PC-3 (cell line): ENCODE data around the gene PCED1B. TPM values are rescaled to one million over a fixed set of nuclear protein-coding genes. Genes with fewer than 3 reads are reported as not detected.

Experiments used
- ATAC-seq: fragments of 200-7000 bp; cut with Tn5 transposase; 2 replicates; pipeline ENCODE4 v1.9.1; 2020; ENCODE audit warnings: mild to moderate bottlenecking, moderate library complexity
- BruUV-seq: library from RNA; stranded (reverse); fragments of 400-500 nt; replicated peaks from 2 replicates; lab custom pipeline; 2021; lab: Mats Ljungman, UMichigan
- CTCF ChIA-PET: fragments of 300-600 bp; sonication (Branson Sonifier 250); formaldehyde crosslinking; loops from one replicate; lab custom pipeline; 2022; ENCODE audit warnings: antibody characterized with exemption; lab: Charles Lee
- POLR2A ChIA-PET: fragments of 300-600 bp; sonication (Branson Sonifier 250); formaldehyde crosslinking; loops from one replicate; lab custom pipeline; 2022; ENCODE audit warnings: antibody characterized with exemption; ENCODE audit not compliant: unreplicated experiment; lab: Charles Lee
- DNase-seq: peaks from one replicate; pipeline ENCODE4 v3.0.0-alpha.2; 2015
- H2AFZ ChIP-seq: fragments of 300-600 bp; sonication (generic); 2 replicates; pipeline ENCODE4 v1.6.0; 2016; ENCODE audit warnings: antibody characterized with exemption, low read length
- H3F3A ChIP-seq: fragments of 300-600 bp; sonication (generic); one replicate; pipeline ENCODE4 v1.6.0; 2017; ENCODE audit warnings: antibody characterized with exemption, low read length, control low read depth, mild to moderate bottlenecking; ENCODE audit not compliant: unreplicated experiment
- H3K27ac ChIP-seq: fragments of 300-600 bp; sonication (generic); 2 replicates; pipeline ENCODE4 v1.5.1; 2016; ENCODE audit warnings: mild to moderate bottlenecking, low read length
- H3K27me3 ChIP-seq: fragments of 300-600 bp; sonication (generic); 2 replicates; pipeline ENCODE4 v1.6.1; 2016; ENCODE audit warnings: low read length, mixed read lengths
- H3K36me3 ChIP-seq: fragments of 300-600 bp; sonication (generic); 2 replicates; pipeline ENCODE4 v1.6.1; 2016; ENCODE audit warnings: low read depth, mixed run types, low read length, mixed read lengths
- H3K4me1 ChIP-seq: fragments of 300-600 bp; sonication (generic); 2 replicates; pipeline ENCODE4 v1.5.1; 2016; ENCODE audit warnings: low read length; ENCODE audit not compliant: insufficient read depth
- H3K4me2 ChIP-seq: fragments of 300-600 bp; sonication (generic); 2 replicates; pipeline ENCODE4 v1.6.0; 2016; ENCODE audit warnings: low read length
- H3K4me3 ChIP-seq: fragments of 300-600 bp; sonication (generic); 2 replicates; pipeline ENCODE4 v1.5.1; 2016; ENCODE audit warnings: mild to moderate bottlenecking, low read length, mixed read lengths
- H3K79me2 ChIP-seq: fragments of 300-600 bp; sonication (generic); 2 replicates; pipeline ENCODE4 v1.6.1; 2017; ENCODE audit warnings: low read length, mixed read lengths
- H3K9ac ChIP-seq: fragments of 300-600 bp; sonication (generic); 2 replicates; pipeline ENCODE4 v1.6.0; 2016; ENCODE audit warnings: mild to moderate bottlenecking, low read length
- H3K9me2 ChIP-seq: fragments of 300-600 bp; sonication (generic); replicated peaks from 2 replicates; pipeline ENCODE4 v1.6.1; 2016; ENCODE audit warnings: mixed run types, low read length, mixed read lengths
- H3K9me3 ChIP-seq: fragments of 300-600 bp; sonication (generic); 2 replicates; pipeline ENCODE4 v1.6.1; 2016; ENCODE audit warnings: low read length, mixed read lengths
- H4K20me1 ChIP-seq: fragments of 300-600 bp; sonication (generic); 2 replicates; pipeline ENCODE4 v1.6.1; 2016; ENCODE audit warnings: low read length, mixed read lengths
- EZH2 ChIP-seq: fragments of 300-600 bp; sonication (generic); IDR thresholded peaks from one replicate; pipeline ENCODE4 v1.6.1; 2017; ENCODE audit warnings: antibody characterized with exemption, mild to moderate bottlenecking, low read length; ENCODE audit not compliant: unreplicated experiment
- EZH2phosphoT487 ChIP-seq: fragments of 300-600 bp; sonication (generic); IDR thresholded peaks from 2 replicates; pipeline ENCODE4 v1.6.1; 2018; ENCODE audit warnings: mild to moderate bottlenecking, antibody characterized with exemption, low read length, borderline replicate concordance
- intact Hi-C: fragments of 100-400 bp; cut with micrococcal nuclease; formaldehyde crosslinking; loops from 2 replicates; pipeline ENCODE4 v1.9.0; 2023
- total RNA-seq: library from RNA; depleted of rRNA; stranded (reverse); fragments of >200 nt; gene quantifications from 2 replicates; pipeline ENCODE4 v1.2.3, GENCODE V29; 2014
- TF ChIP-seq, protein P1 (sequence below): fragments of 300-600 bp; sonication (generic); conservative IDR thresholded peaks from 2 replicates; pipeline ENCODE4 v1.5.1; 2017; ENCODE audit warnings: antibody characterized with exemption, low read depth, mild to moderate bottlenecking, low read length

The PCED1B gene
- total RNA-seq, 1 experiment from 2014 or later = 1.0 TPM

DNA sequence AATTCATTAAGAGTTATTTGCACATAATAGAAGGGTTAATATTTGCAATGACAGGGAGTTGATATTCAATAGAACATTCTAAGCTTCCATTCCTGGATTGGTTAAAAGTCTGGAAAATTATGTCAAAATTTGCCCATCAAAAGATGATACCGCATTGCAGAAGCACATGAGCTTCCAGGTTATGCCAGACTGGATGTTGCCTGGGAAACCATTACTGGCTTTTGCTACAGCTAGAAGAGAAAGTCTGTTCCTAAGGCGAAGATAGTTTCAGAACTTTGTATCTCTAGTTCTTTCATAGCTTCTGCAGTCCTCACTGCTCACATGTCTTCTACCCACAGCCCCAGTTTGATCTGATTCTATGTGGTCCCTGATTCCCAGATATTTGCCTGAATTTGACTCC lies 122.8 kb downstream of the PCED1B start:
- no TSS peak for BruUV-seq

DNA sequence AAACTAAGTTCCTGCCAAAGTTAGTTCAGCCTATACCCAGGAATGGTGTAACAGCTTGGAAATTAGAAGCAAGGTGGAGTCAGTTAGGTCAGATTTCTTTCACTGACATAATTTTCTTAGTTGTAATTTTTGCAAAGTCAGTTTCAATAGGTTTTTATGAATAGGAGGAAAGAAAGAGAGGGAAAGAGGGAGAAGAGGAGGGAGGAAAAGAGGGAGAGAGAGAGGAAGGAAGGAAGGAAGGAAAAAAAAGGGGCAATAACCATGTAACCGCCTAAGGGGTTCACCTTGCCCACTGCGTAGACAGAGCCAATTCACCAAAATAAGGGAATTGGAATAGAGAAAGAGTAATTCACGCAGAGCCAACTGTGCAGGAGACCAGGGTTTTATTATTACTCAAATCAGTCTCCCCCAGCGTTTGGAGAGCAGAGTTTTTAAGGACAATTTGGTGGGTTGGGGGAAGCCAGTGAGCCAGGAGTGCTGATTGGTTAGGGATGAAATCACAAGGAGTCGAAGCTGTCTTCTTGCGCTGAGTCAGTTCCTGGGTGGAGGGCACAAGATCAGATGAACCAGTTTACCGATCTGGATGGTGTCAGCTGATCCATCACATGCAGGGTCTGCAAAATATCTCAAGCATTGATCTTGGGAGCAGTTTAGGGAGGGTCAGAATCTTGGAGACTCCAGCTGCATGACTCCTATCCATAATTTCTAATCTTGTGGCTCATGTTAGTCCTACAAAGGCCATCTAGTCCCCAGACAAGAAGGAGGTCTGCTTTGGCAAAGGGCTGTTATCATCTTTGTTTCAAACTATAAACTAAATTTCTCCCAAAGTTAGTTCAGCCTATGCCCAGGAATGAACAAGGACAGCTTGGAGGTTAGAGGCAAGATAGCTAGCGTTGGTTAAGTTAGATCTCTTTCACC lies 126.4 kb downstream of the PCED1B start:
- CTCF ChIA-PET = no interaction called here
- Histone ChIP-seq H3K4me1 (peaks cover 12% of the 10 kb centered on the region; the same call in 1 of the 2 replicates), H2AFZ (no peak overlapping the region), H3K79me2 (no peaks in the 10 kb centered on the region), H4K20me1 (no peaks in the 10 kb centered on the region), H3K9ac (no peak overlapping the region), H3K4me2 (no peak overlapping the region), H3K27me3 (no peaks in the 10 kb centered on the region), H3K9me3 (no peaks in the 10 kb centered on the region), H3K27ac (no peak overlapping the region), H3K4me3 (no peak overlapping the region), H3K36me3 (no peaks in the 10 kb centered on the region), H3F3A (no peaks in the 10 kb centered on the region), H3K9me2 (no peaks in the 10 kb centered on the region)
- intact Hi-C loops = loop anchor here (5.0 kb wide), 1 partner anchor 192 kb away; no protein-coding TSS in a partner anchor
- POLR2A ChIA-PET = interaction anchor here (0.6 kb wide), 1 partner anchor 19 kb away, joined by 4 read pairs; no protein-coding TSS in a partner anchor
- TF ChIP-seq EZH2 (no peak), EZH2phosphoT487 (no peak)
- TF ChIP-seq, protein P1, sequence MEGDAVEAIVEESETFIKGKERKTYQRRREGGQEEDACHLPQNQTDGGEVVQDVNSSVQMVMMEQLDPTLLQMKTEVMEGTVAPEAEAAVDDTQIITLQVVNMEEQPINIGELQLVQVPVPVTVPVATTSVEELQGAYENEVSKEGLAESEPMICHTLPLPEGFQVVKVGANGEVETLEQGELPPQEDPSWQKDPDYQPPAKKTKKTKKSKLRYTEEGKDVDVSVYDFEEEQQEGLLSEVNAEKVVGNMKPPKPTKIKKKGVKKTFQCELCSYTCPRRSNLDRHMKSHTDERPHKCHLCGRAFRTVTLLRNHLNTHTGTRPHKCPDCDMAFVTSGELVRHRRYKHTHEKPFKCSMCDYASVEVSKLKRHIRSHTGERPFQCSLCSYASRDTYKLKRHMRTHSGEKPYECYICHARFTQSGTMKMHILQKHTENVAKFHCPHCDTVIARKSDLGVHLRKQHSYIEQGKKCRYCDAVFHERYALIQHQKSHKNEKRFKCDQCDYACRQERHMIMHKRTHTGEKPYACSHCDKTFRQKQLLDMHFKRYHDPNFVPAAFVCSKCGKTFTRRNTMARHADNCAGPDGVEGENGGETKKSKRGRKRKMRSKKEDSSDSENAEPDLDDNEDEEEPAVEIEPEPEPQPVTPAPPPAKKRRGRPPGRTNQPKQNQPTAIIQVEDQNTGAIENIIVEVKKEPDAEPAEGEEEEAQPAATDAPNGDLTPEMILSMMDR = no peak
- DNase-seq (no peak), ATAC-seq (no peak)
- no TSS peak for BruUV-seq

More for the DNA sequence above, 122.8 kb downstream of the PCED1B start:
- no peak overlapping the region for H3K9ac ChIP-seq
- H3K36me3 ChIP-seq = no peaks in the 10 kb centered on the region
- ChIA-PET CTCF (no interaction called here), POLR2A (no interaction called here)
- ATAC-seq (no peak), DNase-seq (no peak)
- H3K9me3 ChIP-seq = no peaks in the 10 kb centered on the region
- peaks cover under 1% of the 10 kb centered on the region; the same call in 1 of the 2 replicates for H3K4me1 ChIP-seq
- TF ChIP-seq EZH2phosphoT487 (no peak), EZH2 (no peak)
- TF ChIP-seq, protein P1 = no peak
- H3K4me3 ChIP-seq = no peak overlapping the region
- H3K4me2 ChIP-seq = no peak overlapping the region
- intact Hi-C loops = no loop called here
- no peaks in the 10 kb centered on the region for H3K27me3 ChIP-seq
- no peaks in the 10 kb centered on the region for H3F3A ChIP-seq
- no peak overlapping the region for H3K27ac ChIP-seq
- H3K79me2 ChIP-seq = no peaks in the 10 kb centered on the region
- H4K20me1 ChIP-seq = no peaks in the 10 kb centered on the region
- no peak overlapping the region for H2AFZ ChIP-seq
- H3K9me2 ChIP-seq = no peaks in the 10 kb centered on the region
